ENCODE data around the gene CASP2.

Gene CASP2

GRCh38 chr7:143272871-143273270 lies 15.3 kb upstream of the CASP2 start:
- no peak for TF ChIP-seq EZH2phosphoT487 (IDR thresholded peaks at IDR 0.05; ENCODE audit: borderline replicate concordance)
- TF ChIP-seq CTCF (conservative IDR thresholded peaks at IDR 0.05; ENCODE audit: low read length): no peak
- H3K9me3 ChIP-seq (ENCODE audit: insufficient read depth, low read depth, low read length): no peaks in the 10 kb centered on the region
- H3K4me2 ChIP-seq (ENCODE audit: low read depth, low read length, poor library complexity, severe bottlenecking): no peak overlapping the region
- no peaks in the 10 kb centered on the region for H3F3A ChIP-seq (ENCODE audit: low read depth)
- no peaks in the 10 kb centered on the region for H3K79me2 ChIP-seq (ENCODE audit: insufficient read depth, low read length)
- no peak overlapping the region for H3K4me3 ChIP-seq (ENCODE audit: low read length, poor library complexity, severe bottlenecking)
- H3K27me3 ChIP-seq (ENCODE audit: insufficient read depth, low read length, poor library complexity, severe bottlenecking): no peaks in the 10 kb centered on the region
- H3K36me3 ChIP-seq (ENCODE audit: insufficient read depth, low read length): peaks cover 1% of the 10 kb centered on the region; the same call in 1 of the 2 replicates
- no peak overlapping the region for H2AFZ ChIP-seq (ENCODE audit: low read length)
- H3K9ac ChIP-seq (ENCODE audit: low read depth, low read length, poor library complexity, severe bottlenecking): no peak overlapping the region
- H3K4me1 ChIP-seq (ENCODE audit: insufficient read depth, low read length, poor library complexity, severe bottlenecking): no peaks in the 10 kb centered on the region
- no peaks in the 10 kb centered on the region for H4K20me1 ChIP-seq (ENCODE audit: insufficient read depth, low read length, poor library complexity, severe bottlenecking)
- no peaks in the 10 kb centered on the region for H3K9me2 ChIP-seq (replicated peaks; ENCODE audit: low read depth, low read length)

GRCh38 chr7:143279186-143280098 lies 8.7 kb upstream of the CASP2 start:
- Histone ChIP-seq H3K4me1 (ENCODE audit: insufficient read depth, low read length, poor library complexity, severe bottlenecking) (peaks cover 4% of the 10 kb centered on the region), H3K4me2 (ENCODE audit: low read depth, low read length, poor library complexity, severe bottlenecking) (no peak overlapping the region), H4K20me1 (ENCODE audit: insufficient read depth, low read length, poor library complexity, severe bottlenecking) (no peaks in the 10 kb centered on the region), H2AFZ (ENCODE audit: low read length) (no peak overlapping the region), H3K4me3 (ENCODE audit: low read length, poor library complexity, severe bottlenecking) (no peak overlapping the region), H3K36me3 (ENCODE audit: insufficient read depth, low read length) (no peaks in the 10 kb centered on the region), H3K9ac (ENCODE audit: low read depth, low read length, poor library complexity, severe bottlenecking) (no peak overlapping the region), H3K9me3 (ENCODE audit: insufficient read depth, low read depth, low read length) (no peaks in the 10 kb centered on the region), H3F3A (ENCODE audit: low read depth) (no peaks in the 10 kb centered on the region), H3K27me3 (ENCODE audit: insufficient read depth, low read length, poor library complexity, severe bottlenecking) (no peaks in the 10 kb centered on the region), H3K79me2 (ENCODE audit: insufficient read depth, low read length) (no peaks in the 10 kb centered on the region), H3K9me2 (replicated peaks; ENCODE audit: low read depth, low read length) (no peaks in the 10 kb centered on the region)
- TF ChIP-seq EZH2phosphoT487 (IDR thresholded peaks at IDR 0.05; ENCODE audit: borderline replicate concordance): no peak
- no peak for TF ChIP-seq CTCF (conservative IDR thresholded peaks at IDR 0.05; ENCODE audit: low read length)

- H2AFZ ChIP-seq (ENCODE audit: low read length): no peak overlapping the region
Observed at GRCh38 chr7:143280160-143280559, 8.0 kb upstream of the CASP2 start.

More at GRCh38 chr7:143280160-143280559, 8.0 kb upstream of the CASP2 start:
- Histone ChIP-seq H3K9ac (ENCODE audit: low read depth, low read length, poor library complexity, severe bottlenecking) (no peak overlapping the region), H3F3A (ENCODE audit: low read depth) (no peaks in the 10 kb centered on the region), H3K36me3 (ENCODE audit: insufficient read depth, low read length) (no peaks in the 10 kb centered on the region), H4K20me1 (ENCODE audit: insufficient read depth, low read length, poor library complexity, severe bottlenecking) (no peaks in the 10 kb centered on the region), H3K9me2 (replicated peaks; ENCODE audit: low read depth, low read length) (no peaks in the 10 kb centered on the region), H3K9me3 (ENCODE audit: insufficient read depth, low read depth, low read length) (no peaks in the 10 kb centered on the region), H3K79me2 (ENCODE audit: insufficient read depth, low read length) (no peaks in the 10 kb centered on the region), H3K4me2 (ENCODE audit: low read depth, low read length, poor library complexity, severe bottlenecking) (no peak overlapping the region), H3K27me3 (ENCODE audit: insufficient read depth, low read length, poor library complexity, severe bottlenecking) (no peaks in the 10 kb centered on the region), H3K4me1 (ENCODE audit: insufficient read depth, low read length, poor library complexity, severe bottlenecking) (peaks cover 4% of the 10 kb centered on the region), H3K4me3 (ENCODE audit: low read length, poor library complexity, severe bottlenecking) (no peak overlapping the region)
- TF ChIP-seq EZH2phosphoT487 (IDR thresholded peaks at IDR 0.05; ENCODE audit: borderline replicate concordance) (no peak), CTCF (conservative IDR thresholded peaks at IDR 0.05; ENCODE audit: low read length) (no peak)
